ENCODE data around the gene MFGE8.

DNA sequence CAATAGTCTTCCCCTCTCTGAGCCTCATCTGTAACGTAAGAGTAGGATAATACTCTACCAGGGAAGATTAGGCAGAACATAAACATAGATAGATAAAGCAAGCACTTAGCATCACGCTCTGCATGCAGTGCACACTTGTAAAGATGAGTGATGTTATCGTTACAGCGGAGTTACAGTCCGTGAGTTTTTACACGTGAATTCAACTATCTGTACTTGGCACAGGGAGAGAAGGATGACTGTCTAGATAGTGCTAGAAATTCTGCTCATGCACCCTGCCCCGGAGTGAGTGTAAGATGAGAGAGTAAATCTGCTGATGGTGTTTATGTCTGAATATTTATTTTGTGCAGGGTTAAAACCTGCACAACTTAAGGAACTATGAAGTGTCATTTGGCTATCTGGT is 53.6 kb downstream of the MFGE8 start:
- TF ChIP-seq, protein P1, sequence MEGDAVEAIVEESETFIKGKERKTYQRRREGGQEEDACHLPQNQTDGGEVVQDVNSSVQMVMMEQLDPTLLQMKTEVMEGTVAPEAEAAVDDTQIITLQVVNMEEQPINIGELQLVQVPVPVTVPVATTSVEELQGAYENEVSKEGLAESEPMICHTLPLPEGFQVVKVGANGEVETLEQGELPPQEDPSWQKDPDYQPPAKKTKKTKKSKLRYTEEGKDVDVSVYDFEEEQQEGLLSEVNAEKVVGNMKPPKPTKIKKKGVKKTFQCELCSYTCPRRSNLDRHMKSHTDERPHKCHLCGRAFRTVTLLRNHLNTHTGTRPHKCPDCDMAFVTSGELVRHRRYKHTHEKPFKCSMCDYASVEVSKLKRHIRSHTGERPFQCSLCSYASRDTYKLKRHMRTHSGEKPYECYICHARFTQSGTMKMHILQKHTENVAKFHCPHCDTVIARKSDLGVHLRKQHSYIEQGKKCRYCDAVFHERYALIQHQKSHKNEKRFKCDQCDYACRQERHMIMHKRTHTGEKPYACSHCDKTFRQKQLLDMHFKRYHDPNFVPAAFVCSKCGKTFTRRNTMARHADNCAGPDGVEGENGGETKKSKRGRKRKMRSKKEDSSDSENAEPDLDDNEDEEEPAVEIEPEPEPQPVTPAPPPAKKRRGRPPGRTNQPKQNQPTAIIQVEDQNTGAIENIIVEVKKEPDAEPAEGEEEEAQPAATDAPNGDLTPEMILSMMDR (IDR thresholded peaks at IDR 0.05; ENCODE audit: low read length) = no peak
- no peak for TF ChIP-seq EZH2 (IDR thresholded peaks at IDR 0.05; ENCODE audit: borderline replicate concordance, low read length)

Data from OCI-LY1 (cell line).